ENCODE results near the gene TRIP13.

- no peak for TF ChIP-seq POLR2A (IDR thresholded peaks at IDR 0.05)
- no peak for TF ChIP-seq CTCF (IDR thresholded peaks at IDR 0.05)
These were observed 29.1 kb downstream of the TRIP13 start for GRCh38 chr5:921456-922435.

All from right lobe of liver (tissue), 4 donors.